Loucy (cell line): ENCODE measurements around the gene SKI.

Experiments
- CTCF ChIP-seq: fragments of 200-600 bp; sonication (generic); conservative IDR thresholded peaks from 2 replicates; pipeline ENCODE4 v1.5.1; 2014; ENCODE audit warnings: mild to moderate bottlenecking, antibody characterized with exemption, low read length
- EZH2phosphoT487 ChIP-seq: fragments of 200-600 bp; IDR thresholded peaks from 2 replicates; pipeline ENCODE4 v1.6.1; 2018; ENCODE audit warnings: antibody characterized with exemption, mild to moderate bottlenecking, moderate library complexity, borderline replicate concordance

GRCh38 chr1:2307972-2308371 lies 79.9 kb downstream of the SKI start:
- no peak for TF ChIP-seq CTCF
- TF ChIP-seq EZH2phosphoT487, result no peak
